Nephron (organoid): ENCODE measurements around the gene RELT.

Source experiments
- H3K27ac Mint-ChIP-seq, 3 experiments: 2 replicates each; pipeline ENCODE4 v1.8.0; 2020; ENCODE audit warnings: mixed read lengths in 3 of 3, mild to moderate bottlenecking in 2 of 3, moderate library complexity in 1 of 3
- H3K27me3 Mint-ChIP-seq: 2 replicates; pipeline ENCODE4 v1.8.0; 2021; ENCODE audit warnings: low read depth, mild to moderate bottlenecking, moderate library complexity, mixed read lengths
- H3K36me3 Mint-ChIP-seq: 2 replicates; pipeline ENCODE4 v1.8.0; 2020; ENCODE audit warnings: low read depth, mixed read lengths
- H3K4me1 Mint-ChIP-seq: 2 replicates; pipeline ENCODE4 v1.8.0; 2020; ENCODE audit warnings: mixed read lengths
- H3K4me3 Mint-ChIP-seq, 3 experiments: 2 replicates each; pipeline ENCODE4 v1.8.0; 2020; ENCODE audit warnings: mild to moderate bottlenecking in 3 of 3, mixed read lengths in 3 of 3, moderate library complexity in 2 of 3
- H3K9me3 Mint-ChIP-seq: 2 replicates; pipeline ENCODE4 v1.8.0; 2020; ENCODE audit warnings: mixed read lengths
- TF ChIP-seq, protein P1 (sequence below), 3 experiments: fragments of 200-600 bp; sonication (generic); IDR thresholded peaks; one replicate each; pipeline ENCODE4 v1.5.0; 2021; ENCODE audit warnings: antibody characterized with exemption in 3 of 3; ENCODE audit not compliant: unreplicated experiment in 3 of 3

Gene RELT

DNA sequence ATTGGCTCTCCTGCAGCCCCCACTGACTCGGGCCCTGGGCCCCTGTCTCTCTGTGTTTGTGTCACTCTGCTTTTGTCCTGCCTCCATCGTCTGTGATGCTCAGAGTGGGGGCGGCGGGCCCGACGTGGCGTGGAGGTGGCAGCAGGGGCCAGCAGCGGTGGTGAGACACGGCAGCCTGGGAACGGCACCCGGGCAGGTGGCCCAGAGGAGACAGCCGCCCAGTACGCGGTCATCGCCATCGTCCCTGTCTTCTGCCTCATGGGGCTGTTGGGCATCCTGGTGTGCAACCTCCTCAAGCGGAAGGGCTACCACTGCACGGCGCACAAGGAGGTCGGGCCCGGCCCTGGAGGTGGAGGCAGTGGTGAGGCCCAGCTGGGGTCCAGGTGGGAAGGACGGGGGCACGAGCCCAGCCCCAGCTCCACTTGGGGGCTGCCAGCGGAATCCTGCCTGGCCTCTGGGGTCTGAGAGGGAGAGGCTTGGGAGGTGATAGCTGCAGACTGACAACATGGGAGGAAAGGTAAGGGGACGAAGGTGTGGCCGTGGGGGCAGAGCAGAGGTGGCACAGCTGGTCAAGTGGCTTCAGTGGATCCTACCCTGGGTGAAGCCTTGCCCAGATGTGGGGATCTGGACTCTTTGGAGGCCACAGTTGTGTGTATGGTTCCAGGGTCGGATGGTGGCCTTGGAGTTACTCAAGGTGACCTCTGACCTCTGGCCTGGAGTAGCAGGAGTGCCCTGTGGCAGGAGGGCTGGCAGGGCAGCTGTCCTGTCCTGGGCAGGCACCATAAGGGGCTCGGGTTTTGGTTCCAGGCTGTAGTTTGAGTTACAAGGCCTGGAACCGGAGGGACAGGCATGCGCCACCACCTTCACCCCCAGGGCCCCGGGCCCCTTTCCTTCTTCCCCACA, 16.2 kb downstream of the RELT start:
- Mint-ChIP-seq H3K36me3 (no peaks in the 10 kb centered on the region), H3K9me3 (no peaks in the 10 kb centered on the region), H3K27me3 (peaks cover 7% of the 10 kb centered on the region), H3K4me1 (peaks cover 31% of the 10 kb centered on the region), H3K27ac (peak overlapping the region in 1 of 3 experiments; percentile 54), H3K4me3 (no peak overlapping the region)
- TF ChIP-seq, protein P1, sequence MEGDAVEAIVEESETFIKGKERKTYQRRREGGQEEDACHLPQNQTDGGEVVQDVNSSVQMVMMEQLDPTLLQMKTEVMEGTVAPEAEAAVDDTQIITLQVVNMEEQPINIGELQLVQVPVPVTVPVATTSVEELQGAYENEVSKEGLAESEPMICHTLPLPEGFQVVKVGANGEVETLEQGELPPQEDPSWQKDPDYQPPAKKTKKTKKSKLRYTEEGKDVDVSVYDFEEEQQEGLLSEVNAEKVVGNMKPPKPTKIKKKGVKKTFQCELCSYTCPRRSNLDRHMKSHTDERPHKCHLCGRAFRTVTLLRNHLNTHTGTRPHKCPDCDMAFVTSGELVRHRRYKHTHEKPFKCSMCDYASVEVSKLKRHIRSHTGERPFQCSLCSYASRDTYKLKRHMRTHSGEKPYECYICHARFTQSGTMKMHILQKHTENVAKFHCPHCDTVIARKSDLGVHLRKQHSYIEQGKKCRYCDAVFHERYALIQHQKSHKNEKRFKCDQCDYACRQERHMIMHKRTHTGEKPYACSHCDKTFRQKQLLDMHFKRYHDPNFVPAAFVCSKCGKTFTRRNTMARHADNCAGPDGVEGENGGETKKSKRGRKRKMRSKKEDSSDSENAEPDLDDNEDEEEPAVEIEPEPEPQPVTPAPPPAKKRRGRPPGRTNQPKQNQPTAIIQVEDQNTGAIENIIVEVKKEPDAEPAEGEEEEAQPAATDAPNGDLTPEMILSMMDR (IDR thresholded peaks at IDR 0.05; ENCODE audit: unreplicated experiment in 3 of 3): no peak

DNA sequence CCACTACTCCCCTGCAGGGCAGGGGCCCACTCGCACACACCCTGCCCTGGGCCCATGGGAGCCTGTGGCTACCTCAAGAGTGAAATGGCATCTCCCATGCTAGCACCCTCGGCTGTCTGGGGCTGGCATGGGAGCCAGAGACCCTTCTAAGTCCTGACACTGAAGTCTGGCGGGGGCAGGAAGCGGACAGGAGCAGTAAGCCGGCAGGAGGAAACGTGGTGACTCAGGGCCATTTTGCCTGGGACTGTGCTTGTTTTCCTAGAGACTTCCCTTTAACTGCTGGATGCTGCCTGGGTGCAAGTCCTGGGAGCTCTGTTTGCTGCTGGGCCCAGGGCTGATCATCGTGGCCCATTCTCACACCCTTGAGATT, 16.8 kb downstream of the RELT start:
- H3K4me1 Mint-ChIP-seq: peaks cover 25% of the 10 kb centered on the region
- no peaks in the 10 kb centered on the region for H3K9me3 Mint-ChIP-seq
- peaks cover 7% of the 10 kb centered on the region for H3K27me3 Mint-ChIP-seq
- no peak overlapping the region for H3K4me3 Mint-ChIP-seq
- no peaks in the 10 kb centered on the region for H3K36me3 Mint-ChIP-seq
- H3K27ac Mint-ChIP-seq: peak overlapping the region in 2 of 3 experiments; percentile 51 to 54
- TF ChIP-seq, protein P1 (IDR thresholded peaks at IDR 0.05; ENCODE audit: unreplicated experiment in 3 of 3): no peak

DNA sequence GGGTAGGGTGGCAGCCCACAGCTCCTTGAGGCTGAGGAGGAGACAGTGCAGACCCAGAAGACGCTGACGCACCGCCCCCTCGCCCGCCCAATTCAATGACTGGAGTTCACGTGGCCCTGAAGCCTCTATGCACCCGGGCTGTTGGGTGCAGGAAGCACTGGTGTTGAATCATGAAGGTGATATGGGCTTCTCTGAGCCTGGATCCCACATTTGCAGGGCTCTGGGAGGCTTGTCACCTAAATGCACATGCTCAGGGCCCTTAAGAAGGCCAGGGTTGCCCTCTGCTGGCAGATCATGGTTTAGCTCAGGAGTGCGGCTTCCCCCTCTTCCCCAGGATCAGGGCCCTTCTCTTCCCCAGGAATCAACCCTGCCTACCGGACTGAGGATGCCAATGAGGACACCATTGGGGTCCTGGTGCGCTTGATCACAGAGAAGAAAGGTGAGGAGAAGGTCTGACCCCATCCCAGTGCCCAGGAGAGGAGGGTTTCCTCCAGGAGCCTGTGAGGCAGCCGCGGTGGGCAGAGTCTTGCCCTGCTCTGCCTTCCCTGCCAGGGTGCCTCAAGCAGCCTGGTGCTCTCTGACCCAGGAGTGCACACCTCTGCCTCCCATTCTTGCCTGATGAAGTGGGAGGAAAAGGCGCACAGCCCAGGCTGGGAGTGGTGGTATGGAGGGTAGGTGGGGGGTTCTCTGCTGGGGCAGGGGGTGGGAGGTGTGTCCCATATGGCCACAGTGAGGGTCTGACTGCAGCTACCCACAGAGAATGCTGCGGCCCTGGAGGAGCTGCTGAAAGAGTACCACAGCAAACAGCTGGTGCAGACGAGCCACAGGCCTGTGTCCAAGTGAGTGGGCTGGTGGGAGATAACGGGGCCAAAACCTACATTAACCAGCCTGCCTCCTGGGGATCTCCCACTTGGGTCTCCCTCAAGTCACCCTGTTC, 17.5 kb downstream of the RELT start:
- Mint-ChIP-seq H3K27me3 (peaks cover 7% of the 10 kb centered on the region), H3K9me3 (no peaks in the 10 kb centered on the region), H3K36me3 (no peaks in the 10 kb centered on the region), H3K27ac (peak overlapping the region in 2 of 3 experiments; percentile 51 to 54), H3K4me1 (peaks cover 20% of the 10 kb centered on the region), H3K4me3 (no peak overlapping the region)
- TF ChIP-seq, protein P1 (IDR thresholded peaks at IDR 0.05; ENCODE audit: unreplicated experiment in 3 of 3): peak; percentile 77 to 83 (median 81)

DNA sequence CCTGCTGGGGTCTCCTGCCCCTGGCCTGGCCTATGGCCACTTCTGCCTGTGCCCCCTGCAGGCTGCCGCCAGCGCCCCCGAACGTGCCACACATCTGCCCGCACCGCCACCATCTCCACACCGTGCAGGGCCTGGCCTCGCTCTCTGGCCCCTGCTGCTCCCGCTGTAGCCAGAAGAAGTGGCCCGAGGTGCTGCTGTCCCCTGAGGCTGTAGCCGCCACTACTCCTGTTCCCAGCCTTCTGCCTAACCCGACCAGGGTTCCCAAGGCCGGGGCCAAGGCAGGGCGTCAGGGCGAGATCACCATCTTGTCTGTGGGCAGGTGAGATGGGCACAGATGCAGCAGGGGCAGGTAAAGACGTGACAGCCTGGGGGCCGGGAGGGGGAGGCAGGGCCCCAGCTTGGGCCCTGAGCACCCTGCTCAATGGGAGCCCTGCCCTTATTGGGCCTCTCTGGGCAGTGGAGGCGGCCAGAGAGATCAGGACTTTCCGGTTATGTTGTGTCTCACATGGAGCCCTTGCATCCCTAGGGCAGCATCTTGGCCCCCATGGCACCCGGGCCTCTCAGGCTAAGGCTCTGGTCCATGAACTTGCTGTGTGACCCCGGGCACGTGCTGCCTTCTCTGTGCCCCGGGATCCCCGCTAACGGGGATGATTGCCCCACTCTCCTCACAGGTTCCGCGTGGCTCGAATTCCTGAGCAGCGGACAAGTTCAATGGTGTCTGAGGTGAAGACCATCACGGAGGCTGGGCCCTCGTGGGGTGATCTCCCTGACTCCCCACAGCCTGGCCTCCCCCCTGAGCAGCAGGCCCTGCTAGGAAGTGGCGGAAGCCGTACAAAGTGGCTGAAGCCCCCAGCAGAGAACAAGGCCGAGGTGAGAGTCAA, 18.5 kb downstream of the RELT start:
- Mint-ChIP-seq H3K4me1 (peaks cover 14% of the 10 kb centered on the region), H3K36me3 (no peaks in the 10 kb centered on the region), H3K27me3 (peaks cover 7% of the 10 kb centered on the region), H3K4me3 (no peak overlapping the region), H3K27ac (no peak overlapping the region), H3K9me3 (no peaks in the 10 kb centered on the region)
- TF ChIP-seq, protein P1 (IDR thresholded peaks at IDR 0.05; ENCODE audit: unreplicated experiment in 3 of 3): no peak
